K562 (cell line): Measurements from ENCODE around the gene NR1H2. TPM values are rescaled to one million over a fixed set of nuclear protein-coding genes. Genes with fewer than 3 reads are reported as not detected.
A peak's percentile ranks its signal among the peaks of the same experiment; 100 is the strongest.

Source experiments
- BDP1 ChIP-seq: IDR thresholded peaks from 3 replicates; pipeline ENCODE4 v1.6.1; 2011; ENCODE audit not compliant: insufficient read length, insufficient read depth
- CBFA2T3 ChIP-seq: fragments of 450-650 bp; IDR thresholded peaks from 2 replicates; pipeline ENCODE4 v1.6.1; 2017
- CBX5 ChIP-seq: IDR thresholded peaks from 2 replicates; pipeline ENCODE4 v1.6.1; 2014; ENCODE audit warnings: low read depth, borderline replicate concordance
- CBX8 ChIP-seq: fragments of 200-600 bp; sonication (generic); IDR thresholded peaks from 2 replicates; pipeline ENCODE4 v1.6.1; 2012; ENCODE audit warnings: borderline replicate concordance, mixed run types, low read depth, mild to moderate bottlenecking, moderate library complexity, mixed read lengths, low read length, control low read depth, inconsistent platforms; ENCODE audit not compliant: poor library complexity, severe bottlenecking; ENCODE audit errors: extremely low read depth
- E2F5 ChIP-seq: sonication (generic); formaldehyde crosslinking; IDR thresholded peaks from 2 replicates; pipeline ENCODE4 v1.8.0; 2022; ENCODE audit warnings: mild to moderate bottlenecking, missing genetic modification reagents
- KDM4B ChIP-seq, 2 experiments: fragments of 450-650 bp in 1 of 2; sonication (generic) in 1 of 2; IDR thresholded peaks; 2 replicates each; pipeline ENCODE4 v1.6.1; 2016 to 2017; ENCODE audit warnings: borderline replicate concordance in 2 of 2, antibody characterized with exemption in 1 of 2, low read depth in 1 of 2, mild to moderate bottlenecking in 1 of 2
- MAZ ChIP-seq, 2 experiments: fragments of 450-650 bp in 1 of 2; sonication (generic) in 1 of 2; formaldehyde crosslinking; IDR thresholded peaks in 1 of 2; conservative IDR thresholded peaks in 1 of 2; 2 replicates each; pipeline versions ENCODE4 v1.4.0 to v1.5.0; 2020; ENCODE audit warnings: mild to moderate bottlenecking in 1 of 2, missing genetic modification reagents in 1 of 2
- MTA3 ChIP-seq: fragments of 450-650 bp; formaldehyde crosslinking; IDR thresholded peaks from 2 replicates; pipeline ENCODE4 v1.6.1; 2017; ENCODE audit warnings: mild to moderate bottlenecking, borderline replicate concordance
- NCOA4 ChIP-seq: fragments of 450-650 bp; IDR thresholded peaks from 2 replicates; pipeline ENCODE4 v1.6.1; 2018; ENCODE audit warnings: mild to moderate bottlenecking; ENCODE audit not compliant: partially characterized antibody
- NELFE ChIP-seq: IDR thresholded peaks from 2 replicates; pipeline ENCODE4 v1.6.1; 2011; ENCODE audit warnings: mild to moderate bottlenecking; ENCODE audit not compliant: insufficient read depth, insufficient read length
- PRPF4 ChIP-seq: fragments of 200-400 bp; formaldehyde crosslinking; IDR thresholded peaks from one replicate; pipeline ENCODE4 v1.6.1; 2017; ENCODE audit warnings: low read length, low read depth, mild to moderate bottlenecking; ENCODE audit not compliant: insufficient read depth, poor library complexity, severe bottlenecking
- RB1 ChIP-seq: fragments of 450-650 bp; IDR thresholded peaks from 2 replicates; pipeline ENCODE4 v1.6.1; 2017; ENCODE audit warnings: low read depth, mild to moderate bottlenecking
- RBBP5 ChIP-seq: fragments of 200-600 bp; sonication (generic); IDR thresholded peaks from 2 replicates; pipeline ENCODE4 v1.6.1; 2012; ENCODE audit warnings: borderline replicate concordance, mild to moderate bottlenecking, low read length, control low read depth, inconsistent platforms; ENCODE audit not compliant: insufficient read depth, poor library complexity, severe bottlenecking
- SMAD3 ChIP-seq: fragments of 450-650 bp; formaldehyde crosslinking; conservative IDR thresholded peaks from 2 replicates; pipeline ENCODE4 v1.4.0; 2020; ENCODE audit warnings: mild to moderate bottlenecking
- TAF15 ChIP-seq: fragments of 200-400 bp; formaldehyde crosslinking; IDR thresholded peaks from 2 replicates; pipeline ENCODE4 v1.6.1; 2017; ENCODE audit warnings: mild to moderate bottlenecking, low read depth, low read length, moderate library complexity
- TCF3 ChIP-seq: sonication (generic); formaldehyde crosslinking; IDR thresholded peaks from 2 replicates; pipeline ENCODE4 v1.4.0; 2020; ENCODE audit warnings: mild to moderate bottlenecking, missing genetic modification reagents
- TFAM ChIP-seq: fragments of 250-450 bp; sonication (Bioruptor Pico); conservative IDR thresholded peaks from 2 replicates; pipeline ENCODE4 v1.5.0; 2021; ENCODE audit warnings: mild to moderate bottlenecking, moderate library complexity
- ZBTB49 ChIP-seq: sonication (generic); formaldehyde crosslinking; IDR thresholded peaks from 2 replicates; pipeline ENCODE4 v1.8.0; 2022; ENCODE audit warnings: missing genetic modification reagents, mild to moderate bottlenecking, borderline replicate concordance
- ZFX ChIP-seq: sonication (generic); formaldehyde crosslinking; IDR thresholded peaks from 2 replicates; pipeline ENCODE4 v1.8.0; 2022; ENCODE audit warnings: mild to moderate bottlenecking, missing genetic modification reagents, moderate library complexity
- ZNF224 ChIP-seq: sonication (generic); formaldehyde crosslinking; IDR thresholded peaks from 2 replicates; pipeline ENCODE4 v1.8.0; 2022; ENCODE audit warnings: mild to moderate bottlenecking, missing genetic modification reagents
- polyA plus RNA-seq, 8 experiments: library from polyadenylated mRNA; depleted of rRNA in 4 of 8; stranded (reverse) in 5 of 8; unstranded in 3 of 8; fragments of >200 nt; fragmentation: Nextera tagmentation in 2 of 8; fragmentation: Illumina TruSeq in 1 of 8; extraction: Ambion mirVana in 2 of 8; extraction: Trizol in 1 of 8; gene quantifications; 2 replicates each; pipeline versions ENCODE4 v1.2.1 to v1.2.3, GENCODE V29; 2011 to 2014; ENCODE audit warnings: inconsistent platforms in 1 of 8, missing spikeins in 1 of 8
- total RNA-seq, 7 experiments: library from RNA; depleted of rRNA in 6 of 7; stranded (reverse); fragments of >200 nt in 6 of 7; fragmentation: Illumina TruSeq in 2 of 7; extraction: Trizol in 2 of 7; gene quantifications; 2 replicates each; pipeline versions ENCODE4 v1.2.1 to v1.2.3, GENCODE V29; 2011 to 2021; ENCODE audit warnings: low replicate concordance in 1 of 7
- TF ChIP-seq, protein P1 (sequence below): fragments of 250-450 bp; sonication (Bioruptor Pico); IDR thresholded peaks from 2 replicates; pipeline ENCODE4 v1.8.0; 2021; ENCODE audit warnings: mild to moderate bottlenecking, moderate library complexity
- TF ChIP-seq, protein P2 (sequence below): fragments of 450-650 bp; IDR thresholded peaks from 2 replicates; pipeline ENCODE4 v1.6.1; 2016; ENCODE audit warnings: low read depth, mild to moderate bottlenecking, moderate library complexity

Gene NR1H2
- total and polyA plus RNA-seq, 9 of the 15 experiments (the other 6 are each of a cell fraction or from before 2014, with no cell fraction given) = 0.11 to 73.8 (median 24.0) TPM

GRCh38 chr19:50414864-50415660 lies 38.8 kb downstream of the NR1H2 start (continued):
- TF ChIP-seq ZBTB49 (CRISPR knock-in tag) = no peak
- TF ChIP-seq CBFA2T3 = peak; percentile 38; the same call in 1 of the 2 replicates
- TF ChIP-seq NELFE = no peak
- TF ChIP-seq TFAM (CRISPR knock-in tag) = no peak
- TF ChIP-seq NCOA4 = no peak
- peak; percentile 75 for TF ChIP-seq RB1
- TF ChIP-seq, protein P1, sequence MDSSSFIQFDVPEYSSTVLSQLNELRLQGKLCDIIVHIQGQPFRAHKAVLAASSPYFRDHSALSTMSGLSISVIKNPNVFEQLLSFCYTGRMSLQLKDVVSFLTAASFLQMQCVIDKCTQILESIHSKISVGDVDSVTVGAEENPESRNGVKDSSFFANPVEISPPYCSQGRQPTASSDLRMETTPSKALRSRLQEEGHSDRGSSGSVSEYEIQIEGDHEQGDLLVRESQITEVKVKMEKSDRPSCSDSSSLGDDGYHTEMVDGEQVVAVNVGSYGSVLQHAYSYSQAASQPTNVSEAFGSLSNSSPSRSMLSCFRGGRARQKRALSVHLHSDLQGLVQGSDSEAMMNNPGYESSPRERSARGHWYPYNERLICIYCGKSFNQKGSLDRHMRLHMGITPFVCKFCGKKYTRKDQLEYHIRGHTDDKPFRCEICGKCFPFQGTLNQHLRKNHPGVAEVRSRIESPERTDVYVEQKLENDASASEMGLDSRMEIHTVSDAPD (CRISPR knock-in tag) = no peak
- TF ChIP-seq RBBP5 = no peak
- TF ChIP-seq, protein P2, sequence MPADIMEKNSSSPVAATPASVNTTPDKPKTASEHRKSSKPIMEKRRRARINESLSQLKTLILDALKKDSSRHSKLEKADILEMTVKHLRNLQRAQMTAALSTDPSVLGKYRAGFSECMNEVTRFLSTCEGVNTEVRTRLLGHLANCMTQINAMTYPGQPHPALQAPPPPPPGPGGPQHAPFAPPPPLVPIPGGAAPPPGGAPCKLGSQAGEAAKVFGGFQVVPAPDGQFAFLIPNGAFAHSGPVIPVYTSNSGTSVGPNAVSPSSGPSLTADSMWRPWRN = no peak
- TF ChIP-seq CBX8 = no peak
- TF ChIP-seq ZNF224 (CRISPR knock-in tag) = no peak
- peak; percentile 93 for TF ChIP-seq ZFX
- peak in 1 of 2 experiments; percentile 90; a peak in 2 of 4 replicates for TF ChIP-seq MAZ (CRISPR knock-in tag; conservative IDR thresholded peaks at IDR 0.05 in 1 of 2, IDR thresholded peaks at IDR 0.05 in 1 of 2)
- no peak for TF ChIP-seq TAF15
- no peak for TF ChIP-seq BDP1
- no peak for TF ChIP-seq PRPF4
- peak; percentile 28; the same call in 1 of the 2 replicates for TF ChIP-seq TCF3 (CRISPR knock-in tag)
- TF ChIP-seq MTA3 = peak; percentile 77; the same call in 1 of the 2 replicates
- no peak for TF ChIP-seq SMAD3 (CRISPR knock-in tag)
- no peak for TF ChIP-seq CBX5
- TF ChIP-seq E2F5 = no peak
- peak in 1 of 2 experiments; percentile 40; a peak in 1 of 4 replicates for TF ChIP-seq KDM4B (IDR thresholded peaks at IDR 0.05; ENCODE audit: borderline replicate concordance in 2 of 2, low read depth in 1 of 2)
